Globus pallidus (tissue), 1 donor: Measurements from ENCODE around the gene ECHDC3.
"Not testable (repeated sequence)": the region's sequence is repeated elsewhere in the genome, so short reads cannot be mapped to it uniquely, and the experiment has no call there.

Source experiments
- DNase-seq: peaks from one replicate; pipeline ENCODE4 v3.0.0-alpha.2; 2015; ENCODE audit warnings: low spot score

Gene ECHDC3

DNA sequence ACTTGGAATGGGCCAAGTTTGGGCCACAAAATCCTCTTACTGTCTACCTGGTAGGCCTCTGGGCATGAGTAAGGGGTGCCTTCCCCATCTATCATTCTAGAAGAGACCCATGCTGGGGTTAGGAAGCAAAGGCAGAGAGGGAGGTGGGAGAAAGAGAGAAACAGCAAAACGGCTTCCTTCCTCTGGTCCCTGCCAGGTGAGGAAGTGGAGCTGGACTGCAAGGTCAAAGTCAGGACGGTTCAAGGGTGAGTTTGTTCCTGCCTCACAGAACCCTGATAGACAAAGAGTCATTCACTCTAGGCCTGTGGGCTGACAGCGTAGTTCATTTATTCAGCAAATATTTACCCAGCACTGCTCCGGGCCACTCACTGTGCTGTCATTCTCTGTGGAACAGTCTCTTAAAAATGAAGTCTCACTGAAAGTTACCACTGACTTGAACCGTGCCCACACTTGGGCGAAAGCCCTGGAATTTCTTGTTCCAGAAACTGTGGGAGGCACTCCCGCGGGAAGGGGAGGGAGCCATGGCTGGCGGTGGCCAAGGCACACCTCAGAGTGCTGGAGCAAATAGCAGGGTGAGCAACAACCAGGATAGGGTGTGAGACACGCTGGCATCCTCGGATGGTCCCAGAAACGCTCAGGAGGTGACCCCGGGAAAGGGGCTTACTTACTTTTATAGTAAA is 26.2 kb upstream of the ECHDC3 start:
- DNase-seq = no peak

GRCh38 chr10:11716686-11717085 is 25.5 kb upstream of the ECHDC3 start:
- no peak for DNase-seq

GRCh38 chr10:11719496-11720259 is 22.5 kb upstream of the ECHDC3 start:
- no peak for DNase-seq

DNA sequence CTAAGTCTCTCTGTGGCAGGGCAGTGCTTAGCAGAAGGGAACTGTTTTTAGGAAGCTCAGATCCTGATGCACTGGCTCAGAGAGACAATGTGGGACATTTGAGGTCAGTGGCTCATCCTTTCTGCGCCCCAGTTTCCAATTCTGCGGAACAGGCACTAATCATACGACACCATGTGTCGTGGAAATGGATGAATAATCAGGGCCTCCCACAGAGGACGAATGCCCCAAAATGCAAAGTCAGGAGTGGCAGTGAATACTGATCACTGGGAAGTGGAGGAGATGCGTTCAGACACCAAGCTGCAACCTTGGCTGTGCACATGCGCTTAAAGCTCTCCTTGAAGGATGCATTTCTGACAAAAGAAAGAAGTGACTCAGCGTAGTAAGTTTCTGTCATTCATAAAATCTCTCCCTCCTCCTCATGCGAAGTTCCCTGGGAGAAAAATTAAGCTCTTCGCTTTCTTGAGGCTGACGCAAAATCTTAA is 21.9 kb upstream of the ECHDC3 start:
- DNase-seq = peak; percentile 42

DNA sequence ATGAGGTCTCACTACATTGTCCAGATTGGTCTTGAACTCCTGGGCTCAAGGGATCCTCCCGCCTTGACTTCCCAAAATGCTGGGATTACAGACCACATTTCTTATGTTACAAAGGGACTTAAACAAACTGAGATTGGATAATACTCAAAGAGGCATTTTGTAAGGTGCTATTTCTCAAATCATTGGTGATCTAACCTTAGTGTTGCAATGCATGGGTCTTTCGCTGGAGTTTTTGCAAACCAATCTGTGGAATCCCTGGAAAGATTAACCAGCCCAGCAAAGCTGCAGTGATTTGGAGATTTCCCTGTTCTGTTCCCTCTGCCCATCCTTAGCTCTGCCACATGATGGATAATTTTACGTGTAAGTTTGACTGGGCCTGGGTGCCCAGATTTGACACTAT is 20.4 kb upstream of the ECHDC3 start:
- no peak for DNase-seq

GRCh38 chr10:11723359-11723758 is 18.8 kb upstream of the ECHDC3 start:
- no peak for DNase-seq

DNA sequence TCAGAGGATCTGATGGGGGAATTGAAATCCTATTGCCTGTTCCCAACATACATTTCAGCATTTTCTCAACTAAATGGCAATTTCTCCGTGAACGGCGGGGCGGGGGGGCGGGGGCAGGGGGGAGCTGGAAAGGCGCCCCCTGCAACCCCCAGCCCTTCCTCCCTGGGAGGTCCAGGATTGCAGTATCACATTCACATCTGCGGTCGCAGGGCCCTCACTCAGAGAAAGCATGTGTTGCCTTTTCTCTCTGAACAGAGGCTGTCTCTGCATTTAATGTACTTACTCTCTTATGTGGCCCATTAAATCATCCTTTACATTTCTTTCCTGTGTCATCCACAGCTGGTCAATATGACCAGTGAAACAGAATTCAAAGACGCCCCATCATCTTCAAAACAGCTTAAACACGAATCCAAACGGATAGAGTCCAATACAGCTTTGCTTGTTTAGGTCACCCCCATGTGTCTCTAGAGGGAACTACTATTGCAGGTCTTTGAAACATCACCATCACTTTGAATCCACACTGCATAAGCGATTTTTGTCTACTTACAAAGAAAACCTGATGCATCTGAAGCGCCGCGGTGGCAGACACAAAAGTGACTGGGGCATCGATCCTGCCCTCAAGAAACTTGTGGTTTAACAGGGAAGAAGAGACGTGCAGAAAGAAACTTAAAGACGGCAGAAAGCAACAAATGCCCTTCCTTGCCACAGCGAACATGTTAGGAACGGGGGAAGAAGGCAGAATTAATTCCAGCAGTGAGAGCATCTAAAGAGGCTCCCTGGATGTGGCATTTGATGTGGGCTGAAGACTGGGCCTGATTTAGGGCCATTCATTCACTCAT is 17.0 kb upstream of the ECHDC3 start:
- DNase-seq = peak; percentile 63

GRCh38 chr10:11725912-11726311 is 16.3 kb upstream of the ECHDC3 start:
- no peak for DNase-seq

DNA sequence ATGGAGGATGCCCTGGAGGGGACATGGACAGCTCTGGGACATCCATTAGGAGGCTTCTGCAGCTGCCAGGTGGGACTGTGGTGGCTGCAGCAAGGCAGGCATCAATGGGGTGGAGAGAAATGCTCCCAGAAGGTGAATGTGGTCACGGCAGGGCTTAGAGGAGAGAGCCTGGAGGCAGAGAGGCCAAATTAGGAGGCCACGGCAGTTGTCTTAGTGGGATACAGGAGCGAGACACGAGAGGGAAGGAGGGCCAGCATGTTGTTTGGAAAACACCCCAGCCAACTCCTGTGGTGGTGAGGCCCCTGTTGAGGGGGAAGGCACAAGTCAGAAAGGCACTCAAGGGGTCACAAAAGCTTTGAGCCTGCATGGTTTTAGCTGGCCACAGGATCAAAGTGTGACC is 14.6 kb upstream of the ECHDC3 start:
- DNase-seq = no peak

- no peak for DNase-seq
Measured at GRCh38 chr10:11728353-11728752, 13.8 kb upstream of the ECHDC3 start.

- no peak for DNase-seq
Measured at GRCh38 chr10:11729790-11730315, 12.3 kb upstream of the ECHDC3 start.

GRCh38 chr10:11730779-11731178 is 11.4 kb upstream of the ECHDC3 start:
- DNase-seq = no peak

- DNase-seq = not testable (repeated sequence)
Measured at GRCh38 chr10:11736767-11737166, 5.4 kb upstream of the ECHDC3 start.

DNA sequence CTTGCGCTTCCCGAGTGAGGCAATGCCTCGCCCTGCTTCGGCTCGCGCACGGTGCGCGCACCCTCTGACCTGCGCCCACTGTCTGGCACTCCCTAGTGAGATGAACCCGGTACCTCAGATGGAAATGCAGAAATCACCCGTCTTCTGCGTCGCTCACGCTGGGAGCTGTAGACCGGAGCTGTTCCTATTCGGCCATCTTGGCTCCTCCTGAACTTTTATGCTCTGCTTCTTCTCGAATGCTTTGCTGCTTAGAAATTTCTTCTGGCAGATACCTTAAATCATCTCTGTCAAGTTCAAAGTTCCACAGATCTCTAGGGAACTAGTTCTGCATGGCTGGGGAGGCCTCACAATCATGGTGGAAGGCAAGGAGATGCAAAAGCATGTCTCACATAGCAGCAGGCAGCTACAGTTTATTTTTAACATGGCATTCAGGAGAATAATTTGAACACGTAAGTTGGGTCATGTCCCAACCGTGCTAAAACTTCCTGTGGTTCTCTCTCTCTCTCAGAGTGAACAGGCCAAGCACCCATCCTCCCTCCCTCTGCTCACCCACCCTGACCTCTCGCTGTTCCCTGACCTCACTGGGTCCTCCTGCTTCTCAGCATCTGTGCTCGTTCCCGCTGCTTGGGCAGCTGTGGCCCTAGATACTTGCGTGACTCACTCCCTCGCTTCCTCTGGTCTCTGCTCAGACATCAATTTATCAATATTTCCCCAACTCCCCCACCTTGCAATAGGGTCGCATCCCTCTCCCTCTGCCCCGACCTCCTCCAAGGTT is 4.7 kb upstream of the ECHDC3 start:
- DNase-seq = not testable (repeated sequence)

DNA sequence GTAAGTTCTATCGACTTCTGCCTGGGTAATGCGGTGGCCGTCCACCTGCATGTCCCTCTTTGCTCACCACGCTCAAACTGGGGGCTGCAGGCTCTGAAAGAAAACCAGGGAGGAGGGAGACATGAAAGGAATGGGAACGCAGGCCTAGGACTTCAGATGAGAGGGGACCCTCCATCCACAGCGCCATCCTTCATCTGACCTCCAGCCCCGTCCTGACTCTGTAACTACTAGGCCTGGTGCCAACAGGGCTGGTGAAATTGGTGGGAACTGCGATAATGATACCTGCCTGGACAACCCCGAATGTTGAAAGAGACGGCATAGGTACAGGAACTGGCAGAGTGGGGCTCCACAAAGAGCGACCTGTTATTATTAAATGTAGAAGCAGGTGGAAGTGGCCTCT is 1.3 kb upstream of the ECHDC3 start:
- DNase-seq = no peak

DNA sequence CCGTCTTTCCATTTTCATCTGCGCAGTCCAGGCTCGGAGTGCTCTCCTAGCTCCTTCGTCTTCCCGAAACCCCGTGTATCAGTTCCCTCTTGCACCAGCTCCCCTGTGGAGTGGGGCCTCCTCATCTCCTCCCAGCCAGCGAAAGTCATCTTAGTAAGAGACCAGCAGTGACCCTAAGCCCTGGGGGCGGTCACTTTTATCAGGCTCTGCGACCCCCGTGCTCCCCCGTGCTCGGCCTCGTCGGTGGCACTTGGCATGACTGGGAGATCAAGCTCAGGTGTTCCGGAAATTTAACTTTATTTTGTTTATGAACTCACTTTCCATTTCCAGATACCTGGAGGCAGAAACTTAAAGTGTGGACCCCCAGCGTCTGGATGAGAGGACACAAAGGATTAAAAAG is 574 bp upstream of the ECHDC3 start:
- no peak for DNase-seq

- no peak for DNase-seq
Measured at GRCh38 chr10:11742779-11743298, 657 bp downstream of the ECHDC3 start.

- DNase-seq = no peak
Measured at GRCh38 chr10:11743461-11744338, 1.5 kb downstream of the ECHDC3 start.

GRCh38 chr10:11745045-11745444 is 2.9 kb downstream of the ECHDC3 start:
- DNase-seq = no peak

DNA sequence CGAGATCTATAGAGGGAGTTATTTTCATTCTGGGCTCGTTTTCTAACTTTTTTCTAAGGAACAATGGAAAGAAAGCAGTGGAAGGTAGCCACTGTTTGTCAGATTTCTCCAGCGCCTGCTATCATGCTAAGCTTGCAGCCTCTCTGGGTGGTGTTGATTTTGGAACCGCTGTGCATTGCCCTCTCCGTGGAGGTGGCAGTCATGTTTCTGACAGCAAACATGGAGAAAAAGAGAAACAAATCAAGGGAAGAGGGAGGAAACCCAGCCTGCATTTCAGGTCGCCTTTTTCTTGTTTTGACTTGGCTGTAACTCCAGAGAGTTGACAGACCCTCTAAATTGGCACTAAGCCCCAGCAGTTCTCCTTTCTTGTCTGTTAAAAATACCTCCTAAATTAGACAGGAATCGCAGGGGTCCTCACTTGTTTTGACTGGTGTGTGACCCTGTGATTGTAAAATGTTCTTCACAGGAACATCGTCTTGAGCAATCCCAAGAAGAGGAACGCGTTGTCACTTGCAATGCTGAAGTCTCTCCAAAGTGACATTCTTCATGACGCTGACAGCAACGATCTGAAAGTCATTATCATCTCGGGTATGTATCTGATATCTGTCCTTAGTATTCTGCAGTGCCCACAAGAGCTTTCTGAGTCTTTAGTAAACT is 4.8 kb downstream of the ECHDC3 start:
- DNase-seq = no peak
